ENCODE results near the gene S100A6.
A peak's percentile ranks its signal among the peaks of the same experiment; 100 is the strongest.
"Not testable (repeated sequence)": the region's sequence is repeated elsewhere in the genome, so short reads cannot be mapped to it uniquely, and the experiment has no call there.

S100A6 gene

DNA sequence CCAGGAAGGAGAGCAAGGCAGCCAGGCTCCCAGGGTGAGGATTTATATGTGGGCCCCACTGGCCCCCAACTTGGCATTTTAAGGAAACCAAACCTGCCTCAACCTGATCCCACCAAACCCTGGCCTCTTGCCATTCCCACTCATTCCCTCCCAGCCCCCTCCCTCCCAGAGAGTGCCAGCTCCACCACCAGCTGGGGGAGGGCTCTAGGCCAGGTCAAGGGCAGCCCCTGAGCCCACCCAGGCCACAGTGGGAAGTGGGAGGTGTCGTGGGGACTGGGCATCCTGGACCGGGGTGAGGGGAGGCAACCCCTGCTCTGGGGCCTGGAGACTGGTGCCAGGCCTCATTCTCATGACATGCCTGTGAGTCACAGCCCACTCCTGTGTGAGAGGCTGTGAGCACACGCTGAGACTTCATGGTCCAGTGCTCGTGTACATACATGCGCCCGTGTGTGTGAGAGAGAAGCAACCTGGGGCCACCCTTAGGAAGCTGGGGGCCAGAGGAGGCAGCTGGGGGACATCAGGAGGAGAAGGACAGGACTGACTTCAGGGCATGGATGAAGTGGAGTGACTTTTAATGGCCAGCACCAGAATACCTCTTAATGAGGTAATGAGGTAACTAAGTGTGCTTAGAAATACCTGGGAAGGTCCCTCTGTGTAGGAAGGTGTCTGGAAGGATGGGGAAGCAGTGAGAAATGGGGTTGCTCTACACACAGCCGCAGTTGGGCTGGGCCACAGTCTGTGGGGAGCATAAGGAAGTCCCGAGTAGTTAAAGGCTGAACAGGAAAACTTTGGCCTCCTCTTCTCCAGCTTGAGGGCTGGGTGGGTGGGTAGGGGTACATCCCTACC, 30.0 kb upstream of the S100A6 start, which contains the start of gene S100A2:
Gene S100A2, minus strand, starts transcription at position 316 of the 846 bp plus-strand sequence. CDS start 1,967 bp downstream, outside the sequence.
- peak in 1 of 3 donors; percentile 17 for DNase-seq (ENCODE audit: low read depth in 3 of 3, low spot score in 1 of 3)

DNA sequence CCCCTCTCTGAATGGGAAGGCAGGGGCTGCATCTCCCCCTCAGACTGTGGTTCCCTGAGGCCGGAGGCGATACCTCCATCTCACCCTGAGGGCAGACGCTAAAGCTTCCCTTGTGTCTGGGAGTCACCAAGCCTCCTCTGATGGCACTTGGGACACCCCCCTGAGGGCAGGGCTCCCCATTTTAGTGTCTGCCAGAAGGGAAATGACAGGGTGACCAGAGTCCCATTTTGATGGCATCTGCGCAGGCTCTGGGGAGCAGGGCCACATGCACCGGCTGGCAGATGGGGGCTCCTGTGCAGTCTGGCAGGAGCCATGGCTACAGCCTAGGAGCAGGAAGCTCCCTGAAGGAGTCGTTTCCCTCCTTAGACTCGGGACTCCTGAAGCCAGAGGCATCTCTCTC, 28.2 kb upstream of the S100A6 start:
- no peak for DNase-seq (ENCODE audit: low read depth in 3 of 3, low spot score in 1 of 3)

DNA sequence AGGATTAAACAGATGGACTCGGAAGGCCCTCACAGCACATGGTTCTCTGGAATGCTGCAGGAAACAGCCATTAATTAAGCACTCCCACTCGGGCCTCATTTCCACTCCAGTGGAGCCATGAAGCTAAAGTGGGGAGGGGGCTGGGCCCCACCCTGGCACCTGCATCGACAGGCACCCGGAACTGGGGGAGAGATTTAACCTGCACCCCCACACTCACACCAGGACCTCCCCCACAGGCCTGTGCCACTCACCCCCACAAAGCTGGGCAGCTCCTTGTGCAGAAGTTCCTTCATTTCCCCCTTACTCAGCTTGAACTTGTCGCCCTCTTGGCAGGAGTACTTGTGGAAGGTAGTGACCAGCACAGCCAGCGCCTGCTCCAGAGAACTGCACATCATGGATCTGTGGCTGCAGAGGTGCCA, 27.7 kb upstream of the S100A6 start:
- DNase-seq (ENCODE audit: low read depth in 3 of 3, low spot score in 1 of 3), result no peak

DNA sequence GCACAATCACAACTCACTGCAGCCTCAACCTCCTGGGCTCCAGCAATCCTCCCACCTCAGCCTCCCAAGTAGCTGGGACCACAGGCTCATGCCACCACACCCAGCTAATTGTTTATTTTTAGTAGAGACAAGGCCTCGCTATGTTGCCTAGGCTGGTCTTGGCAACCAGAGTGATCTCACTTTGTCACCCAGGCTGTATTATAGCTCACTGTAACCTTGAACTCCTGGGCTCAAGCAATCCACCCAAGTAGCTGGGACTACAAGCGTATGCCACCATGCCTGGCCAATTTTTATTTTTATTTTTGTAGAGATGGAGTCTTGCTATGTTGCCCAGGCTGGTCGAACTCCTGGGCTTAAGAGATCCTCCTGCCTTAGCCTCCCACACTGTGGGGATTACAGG, 26.2 kb upstream of the S100A6 start:
- not testable (repeated sequence) for DNase-seq (ENCODE audit: low read depth in 3 of 3, low spot score in 1 of 3)

DNA sequence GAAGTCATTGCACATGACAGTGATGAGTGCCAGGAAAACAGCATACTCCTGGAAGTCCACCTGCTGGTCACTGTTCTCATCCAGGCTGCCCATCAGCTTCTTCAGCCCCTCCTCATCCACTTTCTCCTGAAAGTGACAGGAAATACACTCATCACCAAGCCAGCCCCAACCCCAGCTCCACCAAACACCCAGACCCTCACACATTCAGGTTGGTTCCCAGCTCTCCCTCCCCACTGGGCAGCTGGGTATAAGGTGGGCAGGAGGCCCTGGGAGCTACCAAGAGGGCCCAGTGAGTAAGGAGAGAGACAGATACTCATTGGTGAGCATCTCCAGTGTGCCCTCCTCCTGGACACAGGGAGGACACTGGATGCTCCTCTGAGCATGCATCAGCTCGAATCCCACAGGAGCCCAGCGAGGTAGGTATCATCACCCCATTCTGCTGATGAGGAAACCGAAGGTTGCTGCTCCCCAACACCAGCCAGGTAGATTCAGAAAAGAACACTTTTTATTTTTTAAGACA, 25.7 kb upstream of the S100A6 start:
- no peak for DNase-seq (ENCODE audit: low read depth in 3 of 3, low spot score in 1 of 3)

DNA sequence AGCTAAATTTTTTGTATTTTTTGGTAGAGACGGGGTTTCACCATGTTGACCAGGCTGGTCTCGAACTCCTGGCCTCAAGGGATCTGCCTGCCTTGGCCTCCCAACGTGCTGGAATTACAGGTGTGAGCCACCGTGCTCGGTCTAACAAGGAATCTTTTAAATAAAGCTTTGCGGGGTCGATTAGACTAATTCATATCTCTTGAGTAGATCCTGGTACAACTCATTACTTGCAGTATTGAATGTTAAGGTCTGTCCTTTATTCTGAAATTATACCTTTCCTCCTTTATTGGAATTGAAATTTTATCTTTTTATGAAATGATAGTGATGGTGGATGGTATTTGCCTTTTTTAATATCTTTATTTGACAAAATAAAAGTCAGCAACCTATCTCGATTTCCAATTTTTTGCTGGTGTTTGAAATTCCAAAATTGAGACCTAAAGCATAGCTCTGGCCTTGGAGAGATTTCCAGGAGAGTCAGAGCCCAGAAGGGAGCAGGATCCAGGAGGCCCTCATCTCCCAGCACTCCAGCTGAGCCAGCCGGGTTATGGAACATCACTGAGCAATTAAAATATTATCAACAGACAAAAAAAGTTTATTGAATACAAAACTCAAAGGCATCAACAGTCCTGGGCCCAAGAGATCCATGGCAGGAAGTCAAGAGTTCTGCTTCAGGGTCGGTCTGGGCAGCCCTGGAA, 25.1 kb upstream of the S100A6 start:
- no peak for DNase-seq (ENCODE audit: low read depth in 3 of 3, low spot score in 1 of 3)

DNA sequence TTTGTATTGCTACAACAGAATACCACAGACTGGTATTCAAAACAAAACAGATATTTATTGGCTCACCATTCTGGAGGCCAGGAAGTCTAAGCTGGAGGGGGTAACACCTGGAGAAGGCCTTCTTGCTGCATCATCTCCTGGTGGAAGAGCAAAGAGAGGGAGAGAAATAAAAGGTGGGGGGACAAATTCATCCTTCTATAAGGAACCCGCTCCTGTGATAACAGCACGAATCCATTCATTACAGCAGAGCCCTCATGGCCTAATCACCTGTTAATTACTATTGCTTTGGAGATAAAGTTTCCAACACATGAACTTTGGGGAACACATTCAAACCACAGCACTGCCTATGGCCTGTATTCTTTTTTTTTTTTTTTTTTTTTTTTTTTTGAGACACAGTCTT, 24.4 kb upstream of the S100A6 start:
- DNase-seq (ENCODE audit: low read depth in 3 of 3, low spot score in 1 of 3), result no peak

DNA sequence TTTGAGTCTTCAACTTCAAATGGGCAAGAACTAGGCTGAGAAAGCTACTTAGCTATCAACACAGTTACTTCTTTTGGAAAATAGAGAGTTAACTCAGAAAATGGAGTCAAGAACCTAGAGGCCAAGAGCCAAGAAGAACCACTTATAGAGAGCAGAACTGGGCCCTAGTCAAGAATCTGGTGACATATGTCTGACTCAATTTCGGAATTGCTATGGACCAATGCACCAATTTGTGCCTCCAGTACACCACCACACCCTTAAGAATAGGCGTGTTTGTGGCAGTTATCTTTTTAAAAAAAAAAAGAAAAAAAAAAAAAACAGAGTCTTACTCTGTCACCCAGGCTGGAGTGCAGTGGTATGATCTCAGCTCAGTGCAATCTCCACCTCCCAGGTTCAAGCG, 22.1 kb upstream of the S100A6 start:
- DNase-seq (ENCODE audit: low read depth in 3 of 3, low spot score in 1 of 3), result no peak

DNA sequence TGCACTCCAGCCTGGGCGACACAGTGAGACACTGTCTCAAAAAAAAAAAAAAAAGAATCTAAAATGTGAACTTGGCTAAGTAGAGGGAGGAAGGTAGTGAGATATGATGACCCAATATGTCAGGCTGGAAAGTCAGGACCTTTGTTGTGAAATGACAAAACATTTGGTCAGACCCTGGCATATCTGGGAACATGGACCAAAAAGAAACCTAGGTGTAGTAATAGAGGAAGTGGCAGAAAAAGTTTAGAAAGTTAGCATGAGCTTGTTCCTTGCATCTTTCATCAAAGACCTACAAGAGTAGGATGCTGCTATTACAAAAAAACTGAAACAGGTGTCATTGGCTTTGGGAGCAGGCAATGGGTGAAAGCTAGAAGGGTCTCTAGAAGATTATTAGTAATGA, 20.6 kb upstream of the S100A6 start:
- no peak for DNase-seq (ENCODE audit: low read depth in 3 of 3, low spot score in 1 of 3)

DNA sequence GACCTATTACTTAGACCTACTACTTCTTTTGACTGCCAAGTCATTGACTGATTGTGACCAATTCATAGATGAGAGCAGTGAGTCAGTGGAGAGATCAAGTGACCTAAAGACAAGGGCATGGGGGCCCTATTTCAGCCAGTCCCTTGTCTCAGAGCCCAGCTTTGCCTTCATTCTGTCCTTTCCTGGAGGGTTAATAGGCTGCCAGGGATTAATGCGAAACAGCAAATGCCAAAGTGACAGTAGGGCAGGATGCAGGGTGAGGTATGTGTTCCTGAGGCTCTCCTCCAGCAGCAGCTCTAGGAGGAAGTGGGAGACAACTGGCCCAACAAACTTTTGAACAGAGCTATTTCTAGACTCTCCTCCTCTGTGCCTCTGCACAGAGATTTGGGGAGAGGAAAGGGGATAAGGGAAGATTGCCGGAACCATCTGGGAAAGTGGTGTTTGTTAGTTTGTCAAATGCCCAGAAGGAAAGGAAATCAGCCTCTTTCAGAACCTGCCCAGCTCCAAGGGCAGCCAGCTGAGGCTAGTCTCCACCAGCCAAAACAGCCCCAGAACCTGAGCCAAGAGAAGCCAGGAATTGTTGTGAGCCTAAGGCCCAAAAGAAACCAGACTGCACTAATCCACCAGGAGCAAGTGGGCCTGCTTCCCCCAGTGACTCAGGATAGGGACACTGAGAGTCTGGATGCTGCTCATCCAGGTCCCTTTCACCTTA, 18.2 kb upstream of the S100A6 start:
- no peak for DNase-seq (ENCODE audit: low read depth in 3 of 3, low spot score in 1 of 3)

DNA sequence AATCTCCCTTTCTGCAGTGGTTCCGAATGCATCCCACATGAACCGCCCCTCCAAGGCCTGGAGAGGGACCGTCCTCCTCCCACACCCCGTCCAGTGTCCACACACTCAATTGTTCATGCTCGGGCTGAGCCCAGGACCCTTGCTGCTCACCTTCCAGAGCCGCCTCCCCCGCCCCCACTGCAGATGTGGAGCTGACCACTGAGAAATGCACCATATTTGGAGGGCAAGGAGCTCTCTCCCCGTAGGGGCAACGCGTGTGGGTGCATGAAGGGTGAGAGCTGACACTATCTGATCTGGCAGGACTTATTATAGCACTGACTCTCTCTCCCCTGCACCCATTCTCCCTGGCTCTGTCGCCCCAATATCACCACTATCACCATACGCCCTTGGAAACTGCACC, 17.3 kb upstream of the S100A6 start:
- no peak for DNase-seq (ENCODE audit: low read depth in 3 of 3, low spot score in 1 of 3)

DNA sequence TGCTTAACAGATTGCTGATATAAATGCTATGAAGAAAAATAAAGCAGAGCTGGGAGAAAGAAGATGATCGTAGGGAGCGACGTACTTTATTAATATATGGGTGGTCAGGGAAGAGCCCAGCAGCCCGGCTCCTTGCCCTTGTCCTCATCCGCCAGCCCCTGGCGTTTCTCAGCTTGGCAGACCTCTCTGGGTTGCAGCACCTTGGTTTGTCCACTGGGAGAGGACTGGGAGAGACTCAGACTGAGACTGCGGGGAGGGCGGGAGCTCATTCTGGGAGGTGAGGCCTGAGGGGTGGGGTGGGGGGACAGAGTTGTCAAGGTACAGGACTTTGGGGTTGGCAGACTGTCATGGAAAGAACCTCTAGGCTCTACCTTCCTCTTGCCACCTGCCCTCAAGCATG, 16.5 kb upstream of the S100A6 start:
- no peak for DNase-seq (ENCODE audit: low read depth in 3 of 3, low spot score in 1 of 3)

DNA sequence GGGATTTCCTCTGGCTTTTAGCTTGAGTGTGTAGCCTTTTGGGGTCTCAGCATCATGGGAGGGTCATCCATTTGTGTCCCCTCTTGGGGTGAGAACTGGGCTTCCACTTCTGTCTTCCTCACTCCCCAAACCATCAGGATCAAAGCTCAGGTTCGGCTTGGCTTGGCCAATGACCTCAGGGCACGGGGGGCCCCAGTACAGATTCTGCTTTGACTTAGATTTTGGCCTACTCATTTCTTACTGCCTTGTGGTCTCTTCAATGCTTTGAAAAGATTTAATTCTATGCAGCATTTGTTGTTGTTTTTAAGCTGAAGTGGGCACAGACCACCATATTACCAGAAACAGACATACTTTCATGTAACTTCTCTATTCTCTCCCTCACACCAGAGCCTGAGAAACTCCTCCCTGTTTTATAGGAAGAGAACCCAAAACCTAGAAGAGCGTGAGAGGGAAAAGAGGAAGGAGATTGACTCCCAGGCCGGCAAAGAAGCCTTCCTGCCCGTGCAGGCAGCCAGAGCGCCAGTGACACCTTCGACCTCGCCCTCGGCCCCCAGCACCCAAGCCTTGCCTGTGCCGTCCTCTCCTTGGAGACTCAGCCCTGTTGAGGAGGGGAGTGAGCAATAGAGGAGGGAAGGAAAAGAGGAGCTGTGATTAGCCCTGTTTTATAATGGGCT, 15.2 kb upstream of the S100A6 start:
- DNase-seq (ENCODE audit: low read depth in 3 of 3, low spot score in 1 of 3), result no peak

DNA sequence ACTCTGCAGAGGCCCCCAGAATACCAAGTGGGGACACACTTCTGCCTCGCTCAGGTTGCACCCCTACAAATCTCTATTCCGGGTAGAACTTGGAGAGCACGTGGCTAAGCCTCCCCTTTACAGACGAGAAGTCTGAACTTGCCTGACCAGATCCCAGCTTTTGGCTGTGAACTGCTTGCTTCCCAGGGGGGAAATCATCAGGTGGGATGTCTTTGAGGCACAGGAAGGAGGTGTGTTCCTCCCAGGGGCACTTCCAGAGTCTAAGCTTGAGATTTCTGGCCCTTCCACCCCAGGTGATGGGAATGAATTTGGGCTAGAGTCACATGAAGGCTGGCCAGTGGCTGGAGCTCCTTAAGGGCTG, 14.6 kb upstream of the S100A6 start:
- no peak for DNase-seq (ENCODE audit: low read depth in 3 of 3, low spot score in 1 of 3)

DNA sequence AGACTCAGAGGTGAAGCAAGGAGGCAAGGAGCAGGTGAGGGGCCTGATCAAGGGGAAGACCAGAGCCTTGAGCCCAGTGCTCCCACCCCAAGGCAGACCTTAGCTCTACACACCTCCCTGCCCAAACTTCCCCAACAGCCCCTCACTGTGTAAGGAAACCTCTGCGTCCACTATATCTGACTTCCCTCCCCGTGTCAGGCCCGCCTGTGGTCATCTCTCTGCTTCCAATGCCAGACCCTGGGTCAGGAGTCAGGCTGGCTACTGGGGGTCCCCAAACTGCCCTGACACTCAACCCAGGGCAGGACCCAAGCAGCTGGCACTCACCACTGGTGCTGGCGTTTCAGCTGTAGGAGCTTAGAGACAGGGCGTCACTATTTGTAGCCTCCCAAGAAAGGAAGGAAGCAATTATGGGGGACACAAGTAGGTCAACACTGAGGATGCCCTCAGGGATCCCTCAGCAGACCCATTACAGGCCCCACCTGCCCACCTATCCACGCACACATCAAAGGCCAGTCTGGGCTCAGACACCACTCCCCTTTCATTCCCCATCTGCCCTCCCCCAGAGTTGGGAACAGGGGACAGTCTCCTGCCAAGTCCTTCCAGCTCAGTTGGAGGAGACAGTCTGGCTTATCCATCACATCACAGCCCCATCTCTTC, 14.1 kb upstream of the S100A6 start:
- no peak for DNase-seq (ENCODE audit: low read depth in 3 of 3, low spot score in 1 of 3)

DNA sequence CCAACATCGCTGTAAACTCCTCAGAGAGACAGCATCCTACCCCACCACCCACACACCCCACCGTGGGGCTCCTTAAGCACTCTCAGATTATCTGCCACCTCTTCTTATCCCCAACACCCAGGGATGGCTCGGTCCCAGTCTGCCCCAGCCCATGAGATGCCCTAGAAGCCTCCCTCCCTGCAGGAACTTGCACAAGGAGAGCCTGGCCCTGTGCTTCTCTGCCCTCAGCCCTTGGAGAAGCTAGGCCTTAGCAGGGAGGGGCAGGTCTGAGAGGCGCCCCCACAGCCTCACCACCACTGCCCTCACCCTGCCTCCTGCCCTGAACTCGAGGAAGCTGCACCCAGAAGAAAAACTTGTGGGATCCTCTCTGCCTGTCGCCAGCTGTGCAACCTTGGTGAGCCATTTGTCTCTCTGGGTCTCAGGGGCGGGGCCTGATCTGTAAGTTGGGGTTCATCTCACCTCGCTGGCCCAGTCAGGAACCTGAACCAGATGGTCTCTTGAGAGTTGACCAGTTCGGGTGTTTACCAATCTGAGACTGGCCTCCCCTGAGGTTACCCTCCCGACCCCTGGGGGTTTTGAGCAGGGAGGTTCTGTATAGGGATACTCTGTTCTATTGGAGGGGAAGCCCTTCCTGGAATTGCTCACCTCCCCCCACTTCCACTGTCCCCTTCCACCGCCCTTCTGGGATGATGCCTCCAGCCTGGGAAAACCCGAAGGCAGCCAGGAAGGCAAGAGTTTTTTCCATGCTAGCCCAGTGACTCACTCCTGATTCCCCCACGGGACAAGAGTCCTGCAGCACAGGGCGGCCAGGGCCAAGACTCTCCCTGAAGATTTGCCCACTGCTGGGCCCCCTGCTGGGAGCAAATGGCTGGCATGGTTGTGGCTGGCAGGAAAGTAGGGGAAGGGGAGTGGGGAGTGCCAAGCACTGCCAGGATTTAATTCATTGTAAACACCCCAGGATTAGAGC, 13.2 kb upstream of the S100A6 start, which contains the start of gene S100A3:
Gene S100A3, minus strand, starts transcription at position 537 of the 967 bp plus-strand sequence. CDS start 773 bp downstream, outside the sequence.
- DNase-seq (ENCODE audit: low read depth in 3 of 3, low spot score in 1 of 3), result no peak

DNA sequence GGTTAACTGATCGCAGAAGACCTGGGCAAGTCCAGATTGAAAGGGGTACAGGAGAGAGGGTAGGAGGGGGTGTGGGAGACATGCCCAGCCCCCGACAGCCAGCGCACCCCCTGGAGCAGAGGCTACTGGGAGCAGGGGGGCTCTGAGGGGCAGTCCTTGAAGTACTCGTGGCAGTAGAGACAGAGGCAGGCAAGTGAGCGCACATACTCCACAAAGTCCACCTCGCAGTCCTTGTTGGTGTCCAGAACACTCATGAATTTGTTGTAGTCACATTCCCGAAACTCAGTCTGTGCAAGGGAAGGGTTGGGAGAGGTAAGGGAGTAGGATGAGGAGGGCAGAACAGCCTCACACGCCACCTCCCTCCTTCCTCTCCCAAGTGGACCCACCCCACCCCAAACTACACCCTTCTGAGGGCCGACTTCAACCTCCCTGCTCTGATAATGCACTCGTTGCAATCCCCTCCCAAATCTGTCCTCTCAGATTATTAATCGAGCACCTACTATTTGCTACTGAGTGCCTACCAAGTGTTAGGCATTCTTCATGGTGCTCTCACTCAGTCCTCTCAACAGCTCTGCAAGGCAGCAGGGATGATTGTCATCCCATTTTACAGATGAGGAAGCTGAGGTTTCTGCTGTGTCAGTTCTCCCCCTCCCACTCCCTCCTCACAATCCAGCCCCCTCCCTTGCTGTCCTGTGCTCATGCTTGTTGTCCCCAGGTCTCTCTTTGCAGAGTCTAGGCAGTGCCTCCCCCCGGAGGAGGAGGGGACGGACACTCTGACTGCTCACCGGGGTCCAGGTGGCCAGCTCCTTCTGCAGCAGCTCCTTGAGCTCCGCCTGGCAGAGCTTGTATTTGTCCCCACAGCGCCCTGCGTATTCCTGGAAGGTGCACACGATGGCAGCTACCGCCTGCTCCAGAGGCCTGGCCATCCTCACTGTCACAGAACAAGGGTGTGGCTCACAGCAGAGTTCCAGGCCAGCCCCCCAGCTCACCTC, 12.1 kb upstream of the S100A6 start:
- no peak for DNase-seq (ENCODE audit: low read depth in 3 of 3, low spot score in 1 of 3)
